ENCODE results near the gene TECPR2.

TECPR2 gene

DNA sequence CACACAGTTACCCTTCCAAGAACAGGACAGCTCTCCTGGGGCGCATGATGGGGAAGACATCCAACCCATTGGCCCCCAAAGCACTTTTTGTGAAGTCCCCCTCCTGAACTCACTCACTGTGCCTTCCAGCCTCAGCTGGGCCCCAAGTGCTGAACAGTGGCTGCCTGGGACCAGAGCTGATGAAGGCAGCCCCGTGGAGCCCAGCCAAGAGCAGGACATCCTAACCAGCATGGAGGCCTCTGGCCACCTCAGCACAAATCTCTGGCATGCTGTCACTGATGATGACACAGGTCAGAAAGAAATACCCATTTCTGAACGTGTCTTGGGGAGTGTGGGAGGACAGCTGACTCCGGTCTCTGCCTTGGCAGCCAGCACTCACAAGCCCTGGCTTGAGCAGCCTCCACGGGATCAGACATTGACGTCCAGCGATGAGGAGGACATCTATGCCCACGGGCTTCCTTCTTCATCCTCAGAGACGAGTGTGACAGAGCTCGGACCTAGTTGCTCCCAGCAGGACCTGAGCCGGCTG lies 72.0 kb downstream of the TECPR2 start:
- no peak for DNase-seq

- DNase-seq, result peak; percentile 91
Measured at GRCh38 chr14:102437997-102438915, 75.5 kb downstream of the TECPR2 start.

DNA sequence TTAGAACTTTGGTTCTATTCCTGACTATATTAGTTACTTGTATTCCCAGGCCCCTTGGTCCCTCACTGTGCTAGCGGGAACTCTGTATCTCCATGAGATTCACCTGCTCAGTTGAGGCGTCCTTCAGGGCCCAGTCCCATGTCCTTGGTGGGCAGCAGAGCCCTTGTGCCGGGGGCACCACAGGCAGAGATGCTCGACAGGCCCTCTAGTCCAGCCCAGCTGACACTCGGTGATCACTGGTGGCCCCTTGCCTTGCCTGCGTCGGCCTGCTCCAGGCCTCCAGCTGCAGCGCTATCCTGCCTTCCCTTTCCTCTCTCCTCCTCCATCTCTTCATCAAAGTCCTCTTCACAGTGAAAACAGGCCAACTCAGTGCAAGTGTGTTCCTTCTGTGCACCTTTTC lies 76.8 kb downstream of the TECPR2 start:
- DNase-seq, result no peak

DNA sequence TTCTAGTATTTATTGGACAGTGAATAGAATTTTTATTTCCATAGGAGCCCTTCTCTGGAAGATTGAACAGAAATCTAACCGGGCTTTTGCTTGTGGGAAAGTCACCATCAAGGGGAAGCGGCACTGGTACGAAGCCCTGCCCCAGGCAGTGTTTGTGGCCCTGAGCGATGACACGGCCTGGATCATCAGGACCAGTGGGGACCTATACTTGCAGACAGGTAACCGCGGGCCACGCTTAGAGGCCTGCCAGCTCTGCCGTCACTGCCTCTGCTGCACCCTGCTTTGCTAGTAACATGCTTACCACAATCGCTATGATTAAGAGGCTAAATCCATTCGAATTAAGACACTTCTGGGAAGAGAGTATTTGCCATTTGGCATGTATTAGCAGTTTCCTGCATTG lies 77.7 kb downstream of the TECPR2 start:
- no peak for DNase-seq

- DNase-seq, result no peak
Measured at GRCh38 chr14:102442241-102443211, 79.8 kb downstream of the TECPR2 start.

DNA sequence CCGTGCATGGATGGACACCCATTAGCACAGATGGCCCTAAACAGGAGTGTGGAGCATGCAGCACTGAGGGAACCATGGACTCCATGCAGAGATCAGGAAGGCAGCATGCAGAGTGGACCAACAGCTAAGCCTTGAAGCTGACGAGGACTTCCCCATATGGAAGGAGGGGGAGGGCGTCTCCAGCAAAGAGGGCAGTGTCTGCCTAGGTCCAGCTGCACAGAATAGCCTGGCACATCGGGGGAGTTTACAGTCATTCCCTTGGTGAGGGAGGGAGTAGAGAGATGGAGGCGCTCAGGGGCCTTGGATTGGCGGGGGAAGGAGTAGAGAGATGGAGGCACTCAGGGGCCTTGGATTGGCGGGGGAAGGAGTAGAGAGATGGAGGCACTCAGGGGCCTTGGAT lies 82.3 kb downstream of the TECPR2 start:
- DNase-seq, result no peak

- DNase-seq, result no peak
Measured at GRCh38 chr14:102445641-102446040, 82.9 kb downstream of the TECPR2 start.

DNA sequence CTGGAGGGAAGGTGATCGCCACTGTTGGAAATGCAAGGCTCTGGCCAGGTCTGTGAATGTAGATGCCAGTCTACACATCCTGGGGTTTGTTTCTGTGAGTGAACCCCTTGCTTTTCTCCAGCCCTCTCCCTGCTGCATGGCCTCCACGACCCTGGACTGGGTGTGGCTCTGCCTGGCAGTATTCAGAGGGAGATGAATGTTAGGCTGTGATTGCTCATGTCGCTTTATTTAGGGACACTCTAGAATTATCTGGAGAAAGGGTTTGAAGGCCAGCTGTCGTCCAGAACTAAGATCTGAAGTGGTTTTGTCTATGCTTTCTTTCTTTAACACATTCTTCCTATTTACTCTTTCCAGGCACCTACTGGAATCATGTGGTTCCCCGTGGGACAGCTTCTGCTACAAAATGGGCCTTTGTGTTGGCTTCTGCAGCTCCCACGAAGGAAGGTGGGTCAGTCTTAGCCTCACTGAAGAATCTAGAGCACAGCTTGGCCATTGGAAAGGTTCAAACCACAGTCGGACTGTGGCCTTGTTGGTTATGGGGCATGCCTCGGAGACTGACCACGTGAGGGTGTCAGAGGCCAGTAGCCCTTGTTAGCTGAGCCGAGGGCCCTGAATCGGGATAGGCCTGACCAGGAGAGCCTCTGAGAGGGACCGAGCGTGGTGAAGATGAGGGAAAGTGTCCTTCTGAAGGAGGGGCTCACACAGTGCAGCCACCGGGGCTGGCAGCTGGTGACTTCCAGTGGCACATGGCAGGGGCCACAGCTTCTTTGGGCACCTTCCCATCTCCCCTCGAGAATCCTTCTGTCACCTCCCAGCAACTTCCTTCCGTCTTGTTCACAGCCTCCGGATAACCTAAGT lies 87.7 kb downstream of the TECPR2 start:
- DNase-seq, result no peak

DNA sequence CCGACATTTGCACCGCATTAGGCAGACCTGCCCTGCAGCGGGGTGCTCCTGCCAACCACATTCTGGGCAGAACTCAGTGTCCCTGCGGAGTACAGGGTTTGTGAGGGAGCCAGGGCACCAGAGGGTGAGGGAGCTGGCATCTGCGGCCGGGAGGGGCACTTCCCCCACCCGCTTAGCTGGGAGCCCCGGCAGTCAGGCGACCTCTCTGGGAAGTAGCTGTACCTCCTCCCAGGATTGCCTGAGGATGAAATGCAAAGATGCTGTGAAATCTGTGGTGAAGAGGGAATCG lies 88.3 kb downstream of the TECPR2 start:
- DNase-seq, result no peak

DNA sequence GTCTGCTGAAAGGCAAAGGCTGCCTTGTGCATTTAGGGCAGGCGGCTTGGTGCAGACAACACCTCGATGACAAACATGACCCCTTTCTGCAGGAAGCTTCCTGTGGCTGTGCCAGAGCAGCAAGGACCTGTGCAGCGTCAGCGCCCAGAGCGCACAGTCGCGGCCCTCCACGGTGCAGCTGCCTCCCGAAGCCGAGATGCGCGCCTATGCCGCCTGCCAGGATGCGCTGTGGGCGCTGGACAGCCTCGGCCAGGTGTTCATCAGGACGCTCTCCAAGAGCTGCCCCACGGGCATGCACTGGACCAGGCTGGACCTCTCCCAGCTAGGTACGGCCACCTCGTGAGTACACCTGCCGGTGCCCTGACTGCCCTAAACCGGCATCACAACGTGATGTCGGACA lies 89.6 kb downstream of the TECPR2 start:
- no peak for DNase-seq

DNA sequence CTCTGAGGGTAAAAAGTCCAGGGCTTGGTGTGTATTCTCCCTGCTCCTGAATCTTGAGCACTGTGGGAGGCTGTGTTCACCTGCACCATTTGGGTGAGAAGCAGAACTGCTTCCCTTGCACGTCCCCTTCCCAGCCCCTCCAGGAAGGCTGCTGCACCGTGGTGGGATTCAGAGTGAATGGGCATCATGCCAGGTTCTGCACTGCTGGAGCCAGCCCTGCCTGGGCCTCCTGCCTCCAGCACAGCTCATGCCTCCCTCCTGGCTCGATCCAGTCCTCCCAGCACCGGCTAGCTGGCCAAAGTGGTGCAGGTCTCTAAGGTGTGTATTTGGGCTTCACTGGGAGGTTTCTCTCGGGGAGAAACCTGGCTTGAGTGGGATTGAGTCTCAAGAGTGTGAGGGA lies 92.0 kb downstream of the TECPR2 start:
- DNase-seq, result no peak

DNA sequence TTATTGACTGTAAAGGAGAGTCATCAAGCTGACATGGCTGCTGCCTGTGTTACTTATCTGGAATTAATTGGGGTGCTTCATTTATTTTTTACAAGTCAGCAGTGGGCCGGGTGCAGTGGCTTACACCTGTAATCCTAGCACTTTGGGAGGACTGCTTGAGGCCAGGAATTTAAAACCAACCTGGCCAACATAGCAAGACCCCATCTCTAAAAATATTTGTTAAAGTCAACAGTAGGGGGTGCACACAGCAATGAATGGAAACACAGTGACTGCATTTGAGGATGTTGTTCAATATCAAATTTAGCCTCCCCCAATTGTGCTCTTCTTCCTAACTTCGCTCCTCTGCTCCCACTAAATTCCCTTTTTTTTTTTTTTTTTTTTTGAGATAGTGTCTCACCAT lies 94.8 kb downstream of the TECPR2 start:
- no peak for DNase-seq

GRCh38 chr14:102461490-102462338 lies 99.0 kb downstream of the TECPR2 start:
- no peak for DNase-seq

- no peak for DNase-seq
Measured at GRCh38 chr14:102462391-102462790, 99.7 kb downstream of the TECPR2 start.

DNA sequence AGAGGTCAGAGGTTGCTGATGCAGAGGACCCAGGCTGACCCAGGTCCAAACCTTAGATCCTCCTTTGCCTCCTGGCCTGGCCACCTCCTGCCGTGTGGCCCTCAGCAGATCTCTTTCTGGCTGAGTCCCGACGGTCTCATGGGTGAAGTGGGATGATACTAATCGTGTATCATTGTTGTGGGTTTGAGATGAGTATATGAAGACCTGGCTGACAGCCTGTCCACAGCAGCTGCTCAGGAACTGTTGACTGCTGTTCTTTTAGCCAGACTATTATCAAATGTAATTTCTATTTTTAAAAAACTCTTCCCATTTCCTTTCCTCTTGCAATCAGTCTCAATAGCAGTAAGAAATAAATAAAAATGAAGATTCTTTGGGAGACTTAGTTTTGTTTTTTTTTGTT lies 101.3 kb downstream of the TECPR2 start:
- DNase-seq, result no peak

DNA sequence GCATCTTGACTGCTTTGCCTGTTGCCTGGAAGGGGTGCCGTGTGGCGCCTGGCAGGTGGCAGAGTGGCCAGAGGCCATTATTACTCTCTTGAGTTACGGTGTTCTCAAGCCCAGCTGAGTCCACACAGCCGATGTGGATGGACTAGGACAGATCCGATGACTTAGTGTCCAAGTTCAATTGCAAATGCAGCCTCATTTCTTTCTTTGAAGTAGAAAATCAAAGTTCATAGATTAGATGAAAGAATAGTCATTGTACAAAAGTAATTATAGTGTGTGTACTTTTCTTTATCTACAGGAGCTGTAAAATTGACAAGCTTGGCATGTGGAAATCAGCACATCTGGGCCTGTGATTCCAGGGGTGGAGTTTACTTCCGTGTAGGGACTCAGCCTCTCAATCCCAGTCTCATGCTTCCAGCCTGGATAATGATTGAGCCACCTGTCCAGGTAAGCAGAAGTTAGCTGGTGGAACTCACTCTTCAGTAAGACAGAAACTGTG lies 102.2 kb downstream of the TECPR2 start:
- no peak for DNase-seq

GRCh38 chr14:102469261-102469660 lies 106.5 kb downstream of the TECPR2 start:
- no peak for DNase-seq

DNA sequence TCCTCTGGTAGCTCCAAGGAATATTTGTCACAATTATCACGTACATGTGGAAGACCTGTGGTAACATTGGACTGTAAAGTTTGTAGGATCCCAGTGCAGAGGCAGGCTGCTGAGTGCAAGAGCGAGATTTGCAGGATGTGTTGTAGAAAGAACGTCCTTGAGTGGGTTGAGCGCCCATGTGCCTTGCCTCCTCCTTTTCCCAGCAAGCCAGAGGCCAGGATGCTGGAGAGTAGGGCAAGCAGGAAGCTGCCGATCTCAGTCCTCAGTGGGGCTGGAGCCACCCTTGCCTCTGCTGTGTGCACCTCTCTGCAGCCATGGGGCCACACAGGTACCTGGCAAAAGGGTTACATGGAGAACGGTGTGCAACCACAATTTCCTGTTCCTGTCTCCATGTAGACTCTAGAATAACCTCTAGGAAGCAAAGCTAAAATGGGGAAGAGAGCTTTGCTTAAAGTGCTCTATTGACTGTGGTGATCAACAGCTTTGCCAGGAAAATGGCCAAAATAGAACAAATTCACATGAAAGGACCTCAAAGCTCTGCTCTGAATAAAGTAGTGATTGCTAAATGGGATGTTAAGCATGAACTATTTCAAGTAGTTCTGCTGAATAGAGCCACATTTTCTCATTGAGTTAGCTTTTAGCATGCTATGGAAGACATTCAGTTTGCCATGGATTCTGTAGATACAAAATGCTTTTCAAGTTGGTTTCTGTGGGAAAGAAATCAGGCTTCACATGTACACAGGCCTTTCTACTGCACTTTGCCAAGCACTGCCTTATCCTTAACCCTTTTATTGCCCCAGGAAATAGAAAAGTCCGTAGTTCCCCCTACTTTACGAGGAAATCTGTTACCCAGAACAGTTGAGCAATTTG lies 109.4 kb downstream of the TECPR2 start:
- no peak for DNase-seq

DNA sequence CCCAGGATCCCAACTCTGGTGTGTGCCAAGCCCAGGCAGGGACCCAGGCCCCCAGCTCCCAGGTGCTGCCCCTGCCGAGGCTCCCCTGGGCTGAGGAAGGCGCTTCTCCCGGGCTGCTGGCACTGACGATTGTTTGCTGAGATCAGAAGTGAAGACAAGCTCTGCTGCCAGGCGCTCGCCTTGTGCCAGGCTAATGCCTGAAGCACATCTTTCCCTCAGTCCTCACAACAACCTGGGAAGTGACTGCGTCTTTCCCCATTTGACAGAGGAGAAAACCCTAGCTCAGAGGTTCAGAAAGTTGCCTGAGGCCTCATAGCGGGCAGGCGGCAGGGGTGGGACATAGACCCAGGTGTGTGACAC lies 110.0 kb downstream of the TECPR2 start:
- no peak for DNase-seq

GRCh38 chr14:102473559-102473958 lies 110.8 kb downstream of the TECPR2 start:
- no peak for DNase-seq

DNA sequence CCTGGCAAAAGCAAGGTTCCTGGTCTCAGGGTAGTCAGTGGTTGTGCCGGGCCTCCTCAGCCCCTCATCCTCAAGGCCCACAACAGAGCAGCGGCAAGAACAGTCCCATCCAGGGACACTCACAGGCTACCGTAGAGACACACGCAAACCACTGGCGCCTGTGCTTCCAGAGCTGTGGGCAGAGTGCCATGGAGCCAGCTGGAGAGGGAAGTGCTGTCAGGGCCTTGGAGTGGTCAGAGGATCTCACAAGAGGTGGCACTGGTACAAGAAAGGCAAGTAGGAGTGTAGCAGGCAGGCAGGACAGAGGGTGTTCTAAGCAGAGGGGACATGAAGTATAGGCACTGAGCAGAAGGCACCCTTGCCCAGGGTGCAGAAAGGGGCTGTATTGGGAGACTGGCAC lies 112.2 kb downstream of the TECPR2 start:
- DNase-seq, result peak; percentile 71

All from femur (tissue), 1 donor.